ENCODE measurements around the gene LRRC4B.

- TF ChIP-seq CTCF (IDR thresholded peaks at IDR 0.05), result no peak
- TF ChIP-seq POLR2A (IDR thresholded peaks at IDR 0.05), result no peak
- no peak for TF ChIP-seq POLR2AphosphoS5 (IDR thresholded peaks at IDR 0.05)
- no peak for TF ChIP-seq EP300 (IDR thresholded peaks at IDR 0.05)
Measured at GRCh38 chr19:50553134-50553703, 15.0 kb downstream of the LRRC4B start.
